Right ventricle myocardium superior (tissue), 1 donor: ENCODE measurements around the gene GGT6. TPM values are rescaled to one million over a fixed set of nuclear protein-coding genes. Genes with fewer than 3 reads are reported as not detected.

Source experiments
- ATAC-seq: fragments of 200-7000 bp; cut with Tn5 transposase; one replicate; pipeline ENCODE4 v1.9.1; 2020; ENCODE audit warnings: mild to moderate bottlenecking; ENCODE audit not compliant: poor library complexity
- DNase-seq: peaks from one replicate; pipeline ENCODE4 v3.0.0-alpha.2; 2020
- intact Hi-C: fragments of 100-400 bp; cut with DNase I; formaldehyde crosslinking; loops from one replicate; pipeline ENCODE4 v1.11.2; 2022
- total RNA-seq: library from RNA; stranded (reverse); fragmentation: NEBNext Ultra II Directional; extraction: Animal tissue kit (Norgen Biotek cat#: 25700); gene quantifications from one replicate; pipeline ENCODE4 v1.2.1, GENCODE V29; 2021
- donor health status: DM: no; HTN: yes; CAD: no; lungs with severe emphysema.

The GGT6 gene
- total RNA-seq, 1 donor from 2014 or later, result not detected

DNA sequence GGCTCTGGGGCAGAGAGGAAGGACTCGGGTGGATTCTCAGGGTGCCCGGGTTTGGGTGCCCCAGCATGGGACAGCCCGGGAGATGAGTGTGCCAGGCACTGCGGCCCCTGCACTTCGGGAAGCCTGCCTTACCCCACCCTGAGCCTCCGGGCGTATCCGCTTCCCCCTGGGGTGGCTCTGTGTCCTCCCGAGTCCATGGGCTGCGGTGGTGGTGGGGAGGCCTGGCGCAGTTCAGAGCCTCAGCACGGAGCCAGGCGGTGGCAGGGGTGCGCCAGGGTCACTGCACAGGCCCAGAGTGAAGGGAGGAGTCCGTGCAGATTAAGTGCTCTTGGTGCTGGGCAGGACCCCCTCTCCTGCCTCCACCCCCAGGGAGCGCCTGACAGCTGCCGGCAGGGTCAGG lies 25.9 kb downstream of the GGT6 start:
- ATAC-seq (no peak), DNase-seq (peak; percentile 38)
- intact Hi-C loops, result no loop called here

DNA sequence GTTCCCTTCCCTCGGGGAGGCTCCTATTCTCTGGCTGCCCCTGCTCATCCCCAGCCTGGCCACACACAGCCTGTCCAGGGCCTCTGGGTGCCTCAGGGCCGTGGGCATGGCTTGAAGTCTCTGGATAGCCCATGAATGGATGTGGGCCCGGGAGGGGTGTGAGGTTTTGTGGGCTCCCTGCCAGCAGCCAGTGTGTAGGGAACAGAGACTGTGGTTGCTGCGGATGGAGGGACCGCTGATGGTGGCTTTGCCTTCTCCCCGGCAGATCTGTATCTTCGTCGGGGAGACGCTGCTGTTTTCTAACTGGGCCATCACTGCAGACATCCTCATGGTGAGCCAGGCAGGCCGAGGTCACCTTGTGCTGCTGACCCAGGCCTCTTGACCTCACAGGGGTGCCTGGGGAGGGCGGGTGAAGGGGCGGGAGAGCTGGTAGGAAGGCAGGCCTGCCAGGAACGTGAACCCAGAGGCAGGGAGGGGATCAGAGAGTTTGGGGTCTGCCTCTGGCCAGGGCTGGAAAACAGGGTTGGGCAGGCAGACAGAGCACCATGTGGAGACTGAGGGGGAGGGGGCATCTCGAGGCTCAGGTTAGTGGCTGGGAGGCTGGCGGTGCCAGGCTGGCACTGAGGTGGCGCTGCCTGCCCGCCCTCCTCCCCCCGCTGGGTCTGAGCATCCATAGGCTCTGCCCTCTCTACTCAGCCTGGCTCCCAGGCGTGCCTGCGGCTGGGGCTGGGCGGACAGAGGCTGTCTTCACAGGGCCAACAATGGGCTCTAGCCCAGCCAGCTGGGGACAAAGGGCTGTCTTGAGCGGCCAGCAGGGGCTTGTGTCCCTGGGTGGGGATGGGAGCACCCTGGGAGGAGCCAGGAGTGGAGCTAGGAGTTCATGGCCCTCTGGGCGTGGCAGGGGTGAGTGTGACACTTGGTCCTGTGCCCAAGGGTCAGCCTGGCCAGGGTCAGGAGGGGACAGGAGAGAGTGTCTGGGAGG lies 26.6 kb downstream of the GGT6 start:
- no peak for ATAC-seq
- DNase-seq, result peak; percentile 62

DNA sequence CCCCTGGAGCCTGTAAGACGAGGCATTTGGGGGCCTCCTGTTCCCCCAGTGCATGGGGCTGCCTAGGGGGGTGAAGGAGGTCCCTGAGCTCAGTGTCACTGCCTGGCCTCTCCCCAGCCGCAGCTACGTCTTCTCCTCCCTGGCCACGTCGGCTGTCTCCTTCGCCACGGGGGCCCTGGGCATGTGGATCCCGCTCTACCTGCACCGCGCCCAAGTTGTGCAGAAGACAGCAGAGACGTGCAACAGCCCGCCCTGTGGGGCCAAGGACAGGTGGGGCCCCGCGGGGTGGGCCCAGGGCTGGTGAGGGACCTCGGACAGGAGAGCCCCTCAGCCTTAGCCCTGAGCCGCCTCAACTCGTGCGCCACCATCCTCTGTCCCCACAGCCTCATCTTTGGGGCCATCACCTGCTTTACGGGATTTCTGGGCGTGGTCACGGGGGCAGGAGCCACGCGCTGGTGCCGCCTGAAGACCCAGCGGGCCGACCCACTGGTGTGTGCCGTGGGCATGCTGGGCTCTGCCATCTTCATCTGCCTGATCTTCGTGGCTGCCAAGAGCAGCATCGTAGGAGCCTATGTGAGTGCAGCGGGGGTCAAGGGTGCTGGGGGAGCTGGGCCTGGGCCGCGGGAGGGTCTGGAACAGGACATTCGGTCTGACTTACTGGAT lies 27.4 kb downstream of the GGT6 start:
- DNase-seq (no peak), ATAC-seq (no peak)
- intact Hi-C loops, result no loop called here

More for the DNA sequence above, 26.6 kb downstream of the GGT6 start:
- intact Hi-C loops, result no loop called here

DNA sequence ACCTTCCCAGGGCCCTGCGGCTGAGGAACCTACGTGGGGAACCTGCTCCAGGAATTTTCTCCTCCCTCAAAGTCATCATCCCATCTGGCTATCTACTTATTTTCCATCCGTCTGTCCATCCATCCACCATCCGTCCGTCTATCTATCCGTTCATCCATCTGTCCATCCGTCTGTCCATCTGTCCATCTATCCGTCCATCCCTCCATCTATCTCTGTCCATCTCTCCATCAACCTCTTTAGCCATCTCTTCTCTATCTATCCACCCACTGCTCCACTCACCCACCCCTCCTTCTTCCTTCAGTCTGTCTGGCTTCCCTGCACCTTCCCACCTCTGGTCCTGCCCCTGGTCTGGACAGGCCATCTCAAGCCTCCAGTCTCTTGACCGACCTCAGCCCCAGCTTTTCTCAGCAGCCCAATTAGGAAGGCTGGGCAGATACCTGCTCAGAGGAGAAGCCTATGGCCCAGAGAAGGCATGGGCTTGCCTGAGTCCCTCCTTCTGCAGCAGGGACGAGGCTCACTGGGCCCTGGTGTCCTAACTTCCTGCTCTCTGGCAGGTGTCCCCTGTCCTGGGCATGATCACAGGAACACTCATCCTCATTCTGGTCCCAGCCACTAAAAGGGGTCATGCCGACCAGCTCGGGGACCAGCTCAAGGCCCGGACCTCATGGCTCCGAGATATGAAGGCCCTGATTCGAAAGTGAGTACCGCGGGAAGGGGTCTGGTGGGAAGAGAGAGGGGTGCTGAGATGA lies 28.2 kb downstream of the GGT6 start:
- ATAC-seq (no peak), DNase-seq (no peak)
- intact Hi-C loops, result no loop called here

DNA sequence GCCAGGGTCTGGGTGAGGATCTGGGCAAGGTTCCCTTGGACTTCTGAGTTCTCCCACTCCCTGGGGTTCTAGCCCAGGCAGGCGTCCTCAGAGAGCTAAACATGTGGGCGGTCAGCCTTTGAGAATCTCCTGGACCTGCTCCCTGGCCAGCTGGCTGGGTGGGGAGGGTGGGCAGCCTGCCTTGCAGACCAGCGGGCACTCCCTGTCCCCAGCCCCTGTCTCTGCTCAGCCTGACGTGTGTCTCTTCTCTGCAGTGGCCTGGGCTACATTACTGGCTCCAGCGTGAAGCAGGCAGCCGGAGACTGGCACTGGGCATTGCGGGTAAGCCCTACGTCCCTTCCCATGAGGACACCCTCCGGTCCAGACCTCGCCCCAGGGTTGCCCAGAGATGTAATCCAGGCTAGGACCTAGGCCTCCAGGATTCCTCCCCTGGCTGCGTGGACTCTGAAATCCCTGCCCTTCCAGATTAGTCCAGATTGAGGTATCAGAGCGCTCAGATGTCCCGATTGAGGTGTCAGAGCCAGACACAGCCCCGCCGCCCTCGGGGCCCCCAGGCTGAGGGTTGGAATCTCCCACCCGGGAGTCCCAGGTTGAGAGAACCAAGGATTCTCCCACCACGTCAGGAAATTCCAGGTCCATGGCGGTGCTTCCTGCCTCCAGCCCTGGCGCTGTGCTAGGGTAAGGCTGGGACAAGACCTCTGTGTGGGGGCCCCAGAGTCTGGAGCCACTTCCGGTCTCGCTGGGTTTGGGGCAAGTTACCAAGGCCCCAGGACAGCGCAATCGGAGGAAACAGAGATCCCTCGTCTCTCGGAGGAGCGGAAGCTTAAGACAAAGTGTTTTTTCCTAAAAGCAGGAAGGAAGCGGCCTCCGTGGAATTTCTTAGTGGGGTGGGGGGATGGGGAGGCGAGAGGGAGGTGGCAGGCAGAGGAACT lies 29.3 kb downstream of the GGT6 start:
- DNase-seq (no peak), ATAC-seq (no peak)
- intact Hi-C loops, result no loop called here

DNA sequence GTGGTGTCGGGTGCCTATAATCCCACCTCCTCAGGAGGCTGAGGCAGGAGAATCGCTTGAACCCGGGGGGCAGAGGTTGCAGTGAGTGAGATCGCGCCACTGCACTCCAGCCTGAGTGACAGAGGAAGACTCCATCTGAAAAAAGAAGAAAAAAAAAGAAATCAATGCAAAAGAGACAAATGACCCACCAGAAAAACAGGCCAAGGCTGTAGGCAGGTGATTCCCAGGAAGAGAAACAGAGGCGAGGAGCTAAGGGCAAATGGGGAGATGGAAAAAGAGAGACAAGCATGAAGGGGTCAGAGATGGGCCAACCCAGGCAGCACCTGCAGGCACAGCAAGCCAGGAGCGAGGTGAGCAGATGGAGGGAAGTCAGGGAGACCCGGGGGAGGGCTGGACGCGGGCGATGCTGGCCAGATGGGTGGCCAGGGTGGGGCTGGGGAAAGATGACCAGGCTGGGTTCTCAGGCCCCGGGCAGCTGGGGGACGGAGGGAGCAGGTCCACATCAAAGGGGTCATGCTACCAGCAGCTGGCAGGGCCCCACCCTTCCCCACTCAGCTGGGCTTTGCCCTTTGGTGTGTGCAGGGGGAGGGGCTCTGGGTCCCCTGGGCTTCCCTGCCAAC lies 30.7 kb downstream of the GGT6 start:
- ATAC-seq, result no peak
- intact Hi-C loops, result no loop called here
- no peak for DNase-seq

DNA sequence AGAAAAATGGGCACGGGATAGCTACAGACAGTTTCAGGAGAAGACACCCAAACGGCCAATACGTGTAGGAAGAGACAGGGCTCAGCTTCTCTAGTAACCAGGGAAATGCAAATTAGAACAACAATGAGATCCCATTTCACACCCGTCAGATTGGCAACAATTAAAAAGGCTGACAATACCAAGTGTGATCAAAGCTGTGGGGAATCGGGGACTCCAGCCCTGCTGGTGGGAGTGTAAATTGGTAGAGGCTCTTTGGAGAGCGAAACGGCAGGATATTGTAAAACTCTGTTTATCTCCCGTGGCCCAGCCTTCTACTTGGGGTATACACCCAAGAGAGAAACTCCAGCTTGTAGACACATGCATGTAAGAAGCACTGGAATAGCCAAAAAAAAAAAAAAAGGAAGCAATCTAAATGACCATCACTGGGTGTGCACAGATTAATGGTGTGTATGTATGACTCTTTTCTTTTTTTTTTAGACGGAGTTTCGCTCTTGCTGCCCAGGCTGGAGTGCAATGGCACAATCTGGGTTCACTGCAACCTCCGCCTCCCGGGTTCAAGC lies 32.7 kb downstream of the GGT6 start:
- ATAC-seq (peak; percentile 24), DNase-seq (no peak)
- intact Hi-C loops, result no loop called here

DNA sequence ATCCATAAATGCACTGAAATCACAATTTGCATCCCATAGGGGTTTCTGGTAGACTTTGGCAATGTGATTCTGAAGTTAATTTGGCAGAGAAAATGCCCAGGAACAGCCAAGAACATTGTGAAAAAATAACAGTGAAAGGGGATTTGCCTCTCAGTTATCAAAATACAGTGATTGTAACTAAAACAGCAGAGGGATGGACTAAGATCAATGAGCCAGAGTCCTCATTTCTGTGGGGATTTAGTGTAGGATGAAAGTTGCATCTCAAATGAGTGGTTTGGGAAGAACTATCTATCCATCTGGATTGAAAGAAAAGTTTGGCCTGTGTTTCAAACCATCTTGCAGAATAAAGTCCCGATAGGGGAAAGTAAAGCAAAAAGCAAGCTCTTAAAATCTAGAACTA lies 33.2 kb downstream of the GGT6 start:
- DNase-seq (no peak), ATAC-seq (peak; percentile 24)
- intact Hi-C loops, result no loop called here

DNA sequence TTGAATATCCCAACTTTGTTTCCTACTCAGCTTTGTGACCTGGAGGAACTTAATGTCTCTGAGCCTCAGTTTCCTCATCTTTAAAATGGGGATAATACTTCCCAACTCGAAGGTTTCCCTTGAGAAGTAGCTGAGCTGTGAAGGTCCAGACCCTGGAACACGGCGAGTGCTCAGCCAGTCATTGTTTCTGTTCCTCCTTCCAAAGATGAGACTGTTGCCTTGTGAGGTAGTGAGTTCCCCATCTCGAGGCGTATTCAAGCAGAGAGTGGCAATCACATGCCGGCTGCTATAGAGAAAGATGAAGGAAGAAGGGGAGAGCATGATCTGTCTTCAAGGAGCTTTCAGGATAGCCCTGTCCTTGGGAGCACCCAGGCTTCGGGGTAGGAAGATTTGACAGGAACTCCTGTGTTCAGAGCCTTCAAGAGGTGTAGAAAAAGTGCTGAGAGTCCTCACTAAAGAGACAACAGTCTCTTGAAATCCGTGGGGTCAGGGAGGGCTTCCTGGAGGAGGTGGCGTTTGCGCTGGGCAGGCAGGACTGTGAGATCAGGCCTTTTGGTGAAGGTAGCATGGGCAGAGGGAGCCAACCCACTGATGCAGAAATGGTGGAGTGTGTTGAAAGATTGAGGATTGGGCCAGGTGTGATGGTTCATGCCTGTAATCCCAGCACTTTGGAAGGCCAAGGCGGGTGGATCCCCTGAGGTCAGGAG lies 34.5 kb downstream of the GGT6 start:
- intact Hi-C loops, result no loop called here
- no peak for DNase-seq
- ATAC-seq, result no peak

DNA sequence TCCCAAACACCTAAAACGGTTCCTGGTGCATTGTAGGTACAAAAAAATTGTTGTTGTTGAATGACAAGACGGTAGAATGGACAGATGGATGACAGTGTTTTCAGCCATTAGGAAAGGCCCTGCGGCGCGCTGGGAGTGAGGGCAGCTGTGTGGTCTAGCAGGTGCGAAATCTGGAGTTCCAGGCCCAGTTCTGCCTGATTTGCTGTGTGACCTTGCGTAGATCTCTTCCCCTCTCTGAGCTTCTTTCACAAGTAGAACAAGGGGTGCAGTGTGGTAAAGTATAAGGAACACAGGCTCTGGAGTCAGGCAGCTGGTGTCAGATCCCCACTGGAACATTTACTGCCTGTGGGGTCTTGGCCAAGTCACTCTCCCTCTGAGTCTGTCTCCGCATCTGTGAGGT lies 36.4 kb downstream of the GGT6 start:
- DNase-seq (no peak), ATAC-seq (no peak)
- intact Hi-C loops, result no loop called here

DNA sequence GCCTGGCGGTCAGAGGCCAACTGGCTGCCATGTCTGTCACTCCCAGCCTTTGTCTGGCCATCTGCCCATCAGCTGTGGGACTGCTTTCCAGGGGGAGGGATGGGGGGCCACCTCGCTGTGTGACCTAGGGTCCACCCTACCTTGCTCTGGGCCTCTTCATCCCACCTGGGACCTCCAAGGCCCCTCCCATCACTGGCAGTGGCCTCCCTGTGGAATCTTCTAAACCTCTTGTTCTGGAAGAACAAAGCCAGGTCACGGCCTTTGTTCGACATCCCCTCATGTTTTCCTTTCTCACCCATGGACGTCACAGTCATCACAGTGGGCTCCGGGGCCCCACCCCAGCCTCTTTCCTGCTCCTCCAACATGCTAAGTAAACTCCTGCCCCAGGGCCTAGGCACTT lies 37.7 kb downstream of the GGT6 start:
- peak; percentile 49 for DNase-seq
- ATAC-seq, result no peak
- intact Hi-C loops, result no loop called here

DNA sequence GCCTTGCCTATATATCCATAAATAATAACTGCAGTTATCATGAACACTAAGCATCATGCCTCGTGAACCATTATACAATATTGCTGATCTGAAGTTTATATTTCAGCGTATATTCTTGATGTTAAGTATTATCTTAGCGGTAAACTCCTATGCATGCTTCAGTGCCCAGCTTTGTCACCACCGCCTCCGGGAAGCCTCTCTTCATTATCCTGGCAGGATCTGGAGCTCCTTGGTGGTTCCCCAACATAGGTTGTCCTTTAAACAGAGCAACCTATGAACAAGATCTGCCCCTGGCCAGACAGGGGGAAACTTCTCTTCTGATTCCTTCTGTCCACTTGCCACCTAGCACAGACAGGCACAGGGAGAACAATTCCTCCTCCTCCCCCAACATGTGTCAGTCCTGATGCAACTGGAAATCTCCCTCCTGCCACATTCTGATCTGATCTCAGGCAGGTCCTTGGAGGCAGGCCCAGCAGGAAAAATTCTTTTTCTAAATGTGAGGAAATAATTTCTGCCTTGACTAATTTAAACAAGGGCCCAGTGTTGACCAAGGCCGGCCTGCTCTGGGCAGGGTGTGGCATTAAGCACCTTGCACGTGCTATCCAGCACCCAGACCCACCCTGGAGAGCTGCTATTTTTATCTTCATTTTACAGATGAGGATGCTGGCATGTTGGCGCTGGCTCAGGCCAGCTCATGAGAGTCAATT lies 39.3 kb downstream of the GGT6 start:
- intact Hi-C loops, result no loop called here
- DNase-seq (peak; percentile 54), ATAC-seq (peak; percentile 46)

DNA sequence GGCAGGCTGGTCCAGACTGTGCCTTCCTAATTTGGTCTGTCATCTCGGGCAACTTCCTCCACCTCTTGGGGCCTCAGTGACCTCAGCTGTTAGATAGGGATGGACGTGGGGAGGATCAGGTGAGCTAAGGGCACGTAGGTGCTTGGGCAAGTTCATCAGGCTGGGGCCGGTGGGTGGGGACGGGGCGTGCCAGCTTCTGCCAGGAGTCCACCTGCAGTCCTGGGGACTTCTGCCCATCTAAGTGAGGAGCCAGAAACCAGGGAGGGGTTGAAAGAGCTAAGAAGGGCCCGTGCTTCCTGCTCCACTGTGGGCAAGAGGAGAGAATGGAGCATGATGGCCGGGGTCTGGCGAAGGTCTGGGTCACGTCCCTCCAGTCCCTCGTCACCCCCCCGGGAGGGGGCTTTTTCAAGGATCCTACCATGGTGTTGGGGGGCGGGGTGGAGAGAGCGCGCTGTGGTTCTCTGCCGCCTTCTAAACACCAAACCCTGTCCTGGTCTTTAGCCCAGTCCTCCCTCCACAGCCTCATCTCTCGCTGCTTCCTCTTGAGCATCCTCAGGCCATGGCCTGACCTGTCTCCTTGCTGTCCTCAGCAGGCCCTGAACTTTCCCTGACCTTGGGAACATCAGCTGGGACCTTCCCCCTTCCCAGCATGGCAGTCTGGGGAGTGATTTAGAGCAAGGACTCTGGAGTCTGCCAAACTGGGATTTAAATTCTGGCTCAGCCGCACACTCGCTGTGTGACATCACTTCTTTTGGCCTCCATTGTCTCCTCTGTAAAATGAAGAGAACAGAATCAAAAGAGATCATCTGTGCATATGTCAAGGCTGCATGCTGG lies 40.1 kb downstream of the GGT6 start:
- DNase-seq, result no peak
- intact Hi-C loops, result no loop called here
- ATAC-seq, result no peak

DNA sequence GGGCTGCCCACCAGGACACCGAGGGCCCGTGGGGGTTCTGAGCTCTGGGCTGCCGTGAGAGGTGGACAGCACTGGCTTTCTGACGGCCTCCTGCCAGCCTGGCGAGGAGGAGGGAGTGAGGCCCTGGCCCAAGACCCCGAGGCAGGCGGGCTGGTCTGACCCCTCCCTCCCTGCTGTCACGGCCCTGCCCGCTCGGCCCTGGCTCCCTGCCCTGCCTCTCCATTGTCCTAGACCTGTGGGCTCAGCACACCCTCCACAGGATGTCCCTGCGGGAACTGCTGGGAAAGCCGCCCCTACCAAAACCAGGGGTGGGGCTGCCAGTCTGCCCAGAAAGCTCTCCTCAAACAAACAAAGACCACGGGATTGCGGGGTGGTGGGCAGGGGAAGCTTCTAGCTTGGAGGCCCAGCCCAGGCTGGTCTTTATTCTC lies 41.0 kb downstream of the GGT6 start:
- DNase-seq (peak; percentile 86), ATAC-seq (peak; percentile 48)
- intact Hi-C loops, result no loop called here

DNA sequence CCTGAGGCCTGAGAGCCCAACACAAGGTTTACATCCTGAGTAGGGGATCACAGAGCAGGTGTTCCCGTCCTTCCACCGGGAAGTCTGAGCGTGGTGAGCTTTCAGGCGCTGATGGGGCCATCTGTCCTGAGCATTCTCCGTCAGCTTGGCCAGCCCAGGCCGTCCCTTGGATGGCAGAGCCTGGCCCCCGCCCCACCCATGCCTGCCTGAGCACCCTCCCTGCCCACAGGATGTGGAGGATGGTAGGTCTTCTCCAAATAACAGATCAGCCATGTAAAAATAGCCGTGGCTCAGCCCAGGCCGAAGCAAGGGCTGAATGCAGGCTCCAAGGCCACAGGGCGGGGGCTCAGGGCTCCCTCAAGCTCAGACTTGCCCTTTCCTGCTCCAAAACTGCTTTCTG lies 41.5 kb downstream of the GGT6 start:
- ATAC-seq (peak; percentile 9), DNase-seq (peak; percentile 40)
- intact Hi-C loops, result no loop called here

DNA sequence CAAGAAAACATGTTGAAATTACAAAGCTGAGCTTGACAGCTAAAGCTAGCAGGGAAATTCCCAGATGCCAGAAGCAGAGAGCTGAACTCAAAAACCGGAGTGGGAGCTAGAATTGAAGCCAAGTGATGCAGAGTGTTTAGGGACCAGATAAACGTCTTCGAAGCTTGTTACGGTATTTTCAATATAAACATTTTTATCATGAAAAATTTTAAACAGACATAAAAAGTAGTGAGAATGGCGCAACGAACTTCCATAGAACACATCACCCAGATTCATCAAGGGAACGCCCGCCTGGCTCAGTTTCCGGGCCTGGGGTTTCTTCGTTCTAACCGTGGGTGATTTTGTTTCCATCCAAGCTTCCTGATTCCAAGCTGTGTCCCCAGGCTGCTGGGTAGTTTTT lies 43.6 kb downstream of the GGT6 start:
- ATAC-seq (no peak), DNase-seq (no peak)
- intact Hi-C loops, result no loop called here
